HEK293 (cell line): ENCODE measurements around the gene RTKN.
A peak's percentile ranks its signal among the peaks of the same experiment; 100 is the strongest.

Experiments used
- GFI1B ChIP-seq: fragments of 450-650 bp; formaldehyde crosslinking; IDR thresholded peaks from 2 replicates; pipeline ENCODE4 v1.5.1; 2016; ENCODE audit warnings: missing biosample characterization, missing genetic modification characterization
- IKZF3 ChIP-seq: fragments of 450-650 bp; IDR thresholded peaks from 2 replicates; pipeline ENCODE4 v1.5.0; 2018; ENCODE audit warnings: missing biosample characterization, mild to moderate bottlenecking, missing genetic modification characterization, moderate library complexity
- MEIS1 ChIP-seq: sonication (generic); formaldehyde crosslinking; IDR thresholded peaks from 2 replicates; pipeline ENCODE4 v1.8.1; 2022; ENCODE audit warnings: missing genetic modification reagents, mild to moderate bottlenecking, borderline replicate concordance
- MYNN ChIP-seq: fragments of 450-650 bp; formaldehyde crosslinking; IDR thresholded peaks from 2 replicates; pipeline ENCODE4 v1.5.1; 2016; ENCODE audit warnings: missing biosample characterization, missing genetic modification characterization, borderline replicate concordance
- MZF1 ChIP-seq: fragments of 450-650 bp; formaldehyde crosslinking; IDR thresholded peaks from 2 replicates; pipeline ENCODE4 v1.5.1; 2017; ENCODE audit warnings: missing biosample characterization, missing genetic modification characterization, borderline replicate concordance
- OVOL3 ChIP-seq: fragments of 450-650 bp; formaldehyde crosslinking; IDR thresholded peaks from 2 replicates; pipeline ENCODE4 v1.5.1; 2016; ENCODE audit warnings: missing biosample characterization, missing genetic modification characterization
- ZBTB17 ChIP-seq: fragments of 450-650 bp; formaldehyde crosslinking; IDR thresholded peaks from 2 replicates; pipeline ENCODE4 v1.5.1; 2016; ENCODE audit warnings: missing biosample characterization, missing genetic modification characterization
- ZBTB48 ChIP-seq: fragments of 450-650 bp; formaldehyde crosslinking; IDR thresholded peaks from 2 replicates; pipeline ENCODE4 v1.5.1; 2016; ENCODE audit warnings: missing biosample characterization, missing genetic modification characterization
- ZNF10 ChIP-seq: fragments of 450-650 bp; formaldehyde crosslinking; IDR thresholded peaks from 2 replicates; pipeline ENCODE4 v1.5.1; 2017; ENCODE audit warnings: missing biosample characterization, missing genetic modification characterization
- ZNF140 ChIP-seq: fragments of 450-650 bp; formaldehyde crosslinking; IDR thresholded peaks from 2 replicates; pipeline ENCODE4 v1.5.1; 2016; ENCODE audit warnings: missing biosample characterization, missing genetic modification characterization
- ZNF2 ChIP-seq: fragments of 450-650 bp; formaldehyde crosslinking; IDR thresholded peaks from 2 replicates; pipeline ENCODE4 v1.5.1; 2016; ENCODE audit warnings: missing biosample characterization, missing genetic modification characterization
- ZNF221 ChIP-seq: fragments of 450-650 bp; formaldehyde crosslinking; IDR thresholded peaks from 2 replicates; pipeline ENCODE4 v1.5.1; 2017; ENCODE audit warnings: missing biosample characterization, missing genetic modification characterization, borderline replicate concordance
- ZNF335 ChIP-seq: fragments of 450-650 bp; formaldehyde crosslinking; conservative IDR thresholded peaks from 2 replicates; pipeline ENCODE4 v1.5.1; 2016; ENCODE audit warnings: missing biosample characterization, missing genetic modification characterization
- ZNF501 ChIP-seq: fragments of 450-650 bp; formaldehyde crosslinking; IDR thresholded peaks from 2 replicates; pipeline ENCODE4 v1.5.1; 2016; ENCODE audit warnings: missing biosample characterization, missing genetic modification characterization
- ZNF624 ChIP-seq: fragments of 450-650 bp; formaldehyde crosslinking; IDR thresholded peaks from 2 replicates; pipeline ENCODE4 v1.5.1; 2017; ENCODE audit warnings: missing biosample characterization, missing genetic modification characterization
- ZNF670 ChIP-seq: fragments of 450-650 bp; formaldehyde crosslinking; IDR thresholded peaks from 2 replicates; pipeline ENCODE4 v1.5.1; 2016; ENCODE audit warnings: missing biosample characterization, missing genetic modification characterization, low read depth
- ZNF707 ChIP-seq: fragments of 450-650 bp; formaldehyde crosslinking; IDR thresholded peaks from 2 replicates; pipeline ENCODE4 v1.5.1; 2016; ENCODE audit warnings: missing biosample characterization, missing genetic modification characterization
- TF ChIP-seq, protein P1 (sequence below): fragments of 450-650 bp; formaldehyde crosslinking; IDR thresholded peaks from 2 replicates; pipeline ENCODE4 v1.5.1; 2016; ENCODE audit warnings: missing biosample characterization, missing genetic modification characterization
- TF ChIP-seq, protein P2 (sequence below): fragments of 450-650 bp; formaldehyde crosslinking; conservative IDR thresholded peaks from 2 replicates; pipeline ENCODE4 v1.5.1; 2016; ENCODE audit warnings: low read depth, missing biosample characterization, missing genetic modification characterization
- TF ChIP-seq, protein P3 (sequence below): fragments of 450-650 bp; formaldehyde crosslinking; IDR thresholded peaks from 2 replicates; pipeline ENCODE4 v1.5.1; 2016; ENCODE audit warnings: missing biosample characterization, missing genetic modification characterization
- TF ChIP-seq, protein P4 (sequence below): fragments of 450-650 bp; formaldehyde crosslinking; IDR thresholded peaks from 2 replicates; pipeline ENCODE4 v1.5.1; 2016; ENCODE audit warnings: missing biosample characterization, missing genetic modification characterization
- TF ChIP-seq, protein P5 (sequence below): fragments of 450-650 bp; formaldehyde crosslinking; conservative IDR thresholded peaks from 2 replicates; pipeline ENCODE4 v1.5.1; 2016; ENCODE audit warnings: low read depth, missing biosample characterization, missing genetic modification characterization
- TF ChIP-seq, protein P6 (sequence below): fragments of 450-650 bp; formaldehyde crosslinking; IDR thresholded peaks from 2 replicates; pipeline ENCODE4 v1.5.1; 2016; ENCODE audit warnings: missing biosample characterization, missing genetic modification characterization

The RTKN gene

DNA sequence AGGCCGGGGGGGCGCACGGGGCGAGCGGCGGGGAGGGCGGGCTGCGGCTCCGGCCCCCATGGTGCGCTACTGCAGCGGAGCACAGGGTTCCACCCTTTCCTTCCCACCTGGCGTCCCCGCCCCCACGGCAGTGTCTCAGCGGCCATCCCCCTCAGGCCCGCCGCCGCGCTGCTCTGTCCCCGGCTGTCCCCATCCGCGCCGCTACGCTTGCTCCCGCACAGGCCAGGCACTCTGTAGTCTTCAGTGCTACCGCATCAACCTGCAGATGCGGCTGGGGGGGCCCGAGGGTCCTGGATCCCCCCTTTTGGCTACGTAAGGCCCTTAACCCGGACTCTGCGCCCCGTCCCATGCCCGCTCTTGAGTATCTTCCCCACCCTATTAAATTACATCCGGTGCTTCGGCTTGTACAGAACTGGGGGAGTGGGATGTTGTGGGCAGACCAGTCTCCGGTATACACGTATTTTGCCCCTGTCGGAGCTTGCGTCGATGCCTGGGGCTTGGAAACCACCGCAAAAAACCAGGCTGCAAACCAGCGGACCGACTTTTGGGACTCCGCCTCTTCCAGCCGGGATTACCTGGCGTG, 15.9 kb upstream of the RTKN start (continued):
- TF ChIP-seq, protein P1, sequence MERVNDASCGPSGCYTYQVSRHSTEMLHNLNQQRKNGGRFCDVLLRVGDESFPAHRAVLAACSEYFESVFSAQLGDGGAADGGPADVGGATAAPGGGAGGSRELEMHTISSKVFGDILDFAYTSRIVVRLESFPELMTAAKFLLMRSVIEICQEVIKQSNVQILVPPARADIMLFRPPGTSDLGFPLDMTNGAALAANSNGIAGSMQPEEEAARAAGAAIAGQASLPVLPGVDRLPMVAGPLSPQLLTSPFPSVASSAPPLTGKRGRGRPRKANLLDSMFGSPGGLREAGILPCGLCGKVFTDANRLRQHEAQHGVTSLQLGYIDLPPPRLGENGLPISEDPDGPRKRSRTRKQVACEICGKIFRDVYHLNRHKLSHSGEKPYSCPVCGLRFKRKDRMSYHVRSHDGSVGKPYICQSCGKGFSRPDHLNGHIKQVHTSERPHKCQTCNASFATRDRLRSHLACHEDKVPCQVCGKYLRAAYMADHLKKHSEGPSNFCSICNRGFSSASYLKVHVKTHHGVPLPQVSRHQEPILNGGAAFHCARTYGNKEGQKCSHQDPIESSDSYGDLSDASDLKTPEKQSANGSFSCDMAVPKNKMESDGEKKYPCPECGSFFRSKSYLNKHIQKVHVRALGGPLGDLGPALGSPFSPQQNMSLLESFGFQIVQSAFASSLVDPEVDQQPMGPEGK (tag by site-specific recombination), result peak; percentile 91
- TF ChIP-seq ZNF624 (tag by site-specific recombination) (no peak), MYNN (no peak), ZNF707 (tag by site-specific recombination) (no peak), ZBTB48 (tag by site-specific recombination) (peak; percentile 28; the same call in 1 of the 2 replicates), ZNF221 (tag by site-specific recombination) (no peak; the same call in 1 of the 2 replicates), ZNF335 (peak; percentile 92), GFI1B (tag by site-specific recombination) (no peak), OVOL3 (tag by site-specific recombination) (0 out of 2 replicates have a peak, but pooled peaks have one; percentile 39), ZBTB17 (tag by site-specific recombination) (peak; percentile 81; the same call in 1 of the 2 replicates), ZNF501 (peak; percentile 94), ZNF670 (no peak), ZNF140 (tag by site-specific recombination) (no peak), IKZF3 (tag by site-specific recombination) (peak; percentile 80), ZNF10 (tag by site-specific recombination) (no peak), MEIS1 (CRISPR knock-in tag) (no peak), MZF1 (tag by site-specific recombination) (peak; percentile 51; the same call in 1 of the 2 replicates), ZNF2 (tag by site-specific recombination) (peak; percentile 72; the same call in 1 of the 2 replicates)
- TF ChIP-seq, protein P2, sequence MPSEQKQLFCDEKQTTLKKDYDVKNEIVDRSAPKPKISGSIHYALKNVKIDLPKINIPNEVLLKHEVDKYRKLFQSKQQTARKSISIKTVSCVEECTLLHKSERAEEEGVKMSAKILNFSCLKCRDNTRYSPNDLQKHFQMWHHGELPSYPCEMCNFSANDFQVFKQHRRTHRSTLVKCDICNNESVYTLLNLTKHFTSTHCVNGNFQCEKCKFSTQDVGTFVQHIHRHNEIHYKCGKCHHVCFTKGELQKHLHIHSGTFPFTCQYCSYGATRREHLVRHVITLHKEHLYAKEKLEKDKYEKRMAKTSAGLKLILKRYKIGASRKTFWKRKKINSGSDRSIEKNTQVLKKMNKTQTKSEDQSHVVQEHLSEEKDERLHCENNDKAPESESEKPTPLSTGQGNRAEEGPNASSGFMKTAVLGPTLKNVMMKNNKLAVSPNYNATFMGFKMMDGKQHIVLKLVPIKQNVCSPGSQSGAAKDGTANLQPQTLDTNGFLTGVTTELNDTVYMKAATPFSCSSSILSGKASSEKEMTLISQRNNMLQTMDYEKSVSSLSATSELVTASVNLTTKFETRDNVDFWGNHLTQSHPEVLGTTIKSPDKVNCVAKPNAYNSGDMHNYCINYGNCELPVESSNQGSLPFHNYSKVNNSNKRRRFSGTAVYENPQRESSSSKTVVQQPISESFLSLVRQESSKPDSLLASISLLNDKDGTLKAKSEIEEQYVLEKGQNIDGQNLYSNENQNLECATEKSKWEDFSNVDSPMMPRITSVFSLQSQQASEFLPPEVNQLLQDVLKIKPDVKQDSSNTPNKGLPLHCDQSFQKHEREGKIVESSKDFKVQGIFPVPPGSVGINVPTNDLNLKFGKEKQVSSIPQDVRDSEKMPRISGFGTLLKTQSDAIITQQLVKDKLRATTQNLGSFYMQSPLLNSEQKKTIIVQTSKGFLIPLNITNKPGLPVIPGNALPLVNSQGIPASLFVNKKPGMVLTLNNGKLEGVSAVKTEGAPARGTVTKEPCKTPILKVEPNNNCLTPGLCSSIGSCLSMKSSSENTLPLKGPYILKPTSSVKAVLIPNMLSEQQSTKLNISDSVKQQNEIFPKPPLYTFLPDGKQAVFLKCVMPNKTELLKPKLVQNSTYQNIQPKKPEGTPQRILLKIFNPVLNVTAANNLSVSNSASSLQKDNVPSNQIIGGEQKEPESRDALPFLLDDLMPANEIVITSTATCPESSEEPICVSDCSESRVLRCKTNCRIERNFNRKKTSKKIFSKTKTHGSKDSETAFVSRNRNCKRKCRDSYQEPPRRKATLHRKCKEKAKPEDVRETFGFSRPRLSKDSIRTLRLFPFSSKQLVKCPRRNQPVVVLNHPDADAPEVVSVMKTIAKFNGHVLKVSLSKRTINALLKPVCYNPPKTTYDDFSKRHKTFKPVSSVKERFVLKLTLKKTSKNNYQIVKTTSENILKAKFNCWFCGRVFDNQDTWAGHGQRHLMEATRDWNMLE (tag by site-specific recombination), result no peak
- TF ChIP-seq, protein P3, sequence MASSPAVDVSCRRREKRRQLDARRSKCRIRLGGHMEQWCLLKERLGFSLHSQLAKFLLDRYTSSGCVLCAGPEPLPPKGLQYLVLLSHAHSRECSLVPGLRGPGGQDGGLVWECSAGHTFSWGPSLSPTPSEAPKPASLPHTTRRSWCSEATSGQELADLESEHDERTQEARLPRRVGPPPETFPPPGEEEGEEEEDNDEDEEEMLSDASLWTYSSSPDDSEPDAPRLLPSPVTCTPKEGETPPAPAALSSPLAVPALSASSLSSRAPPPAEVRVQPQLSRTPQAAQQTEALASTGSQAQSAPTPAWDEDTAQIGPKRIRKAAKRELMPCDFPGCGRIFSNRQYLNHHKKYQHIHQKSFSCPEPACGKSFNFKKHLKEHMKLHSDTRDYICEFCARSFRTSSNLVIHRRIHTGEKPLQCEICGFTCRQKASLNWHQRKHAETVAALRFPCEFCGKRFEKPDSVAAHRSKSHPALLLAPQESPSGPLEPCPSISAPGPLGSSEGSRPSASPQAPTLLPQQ (tag by site-specific recombination), result peak; percentile 55; the same call in 1 of the 2 replicates
- TF ChIP-seq, protein P4, sequence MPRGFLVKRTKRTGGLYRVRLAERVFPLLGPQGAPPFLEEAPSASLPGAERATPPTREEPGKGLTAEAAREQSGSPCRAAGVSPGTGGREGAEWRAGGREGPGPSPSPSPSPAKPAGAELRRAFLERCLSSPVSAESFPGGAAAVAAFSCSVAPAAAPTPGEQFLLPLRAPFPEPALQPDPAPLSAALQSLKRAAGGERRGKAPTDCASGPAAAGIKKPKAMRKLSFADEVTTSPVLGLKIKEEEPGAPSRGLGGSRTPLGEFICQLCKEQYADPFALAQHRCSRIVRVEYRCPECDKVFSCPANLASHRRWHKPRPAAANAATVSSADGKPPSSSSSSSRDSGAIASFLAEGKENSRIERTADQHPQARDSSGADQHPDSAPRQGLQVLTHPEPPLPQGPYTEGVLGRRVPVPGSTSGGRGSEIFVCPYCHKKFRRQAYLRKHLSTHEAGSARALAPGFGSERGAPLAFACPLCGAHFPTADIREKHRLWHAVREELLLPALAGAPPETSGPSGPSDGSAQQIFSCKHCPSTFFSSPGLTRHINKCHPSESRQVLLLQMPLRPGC (tag by site-specific recombination), result 0 out of 2 replicates have a peak, but pooled peaks have one; percentile 51
- TF ChIP-seq, protein P5, sequence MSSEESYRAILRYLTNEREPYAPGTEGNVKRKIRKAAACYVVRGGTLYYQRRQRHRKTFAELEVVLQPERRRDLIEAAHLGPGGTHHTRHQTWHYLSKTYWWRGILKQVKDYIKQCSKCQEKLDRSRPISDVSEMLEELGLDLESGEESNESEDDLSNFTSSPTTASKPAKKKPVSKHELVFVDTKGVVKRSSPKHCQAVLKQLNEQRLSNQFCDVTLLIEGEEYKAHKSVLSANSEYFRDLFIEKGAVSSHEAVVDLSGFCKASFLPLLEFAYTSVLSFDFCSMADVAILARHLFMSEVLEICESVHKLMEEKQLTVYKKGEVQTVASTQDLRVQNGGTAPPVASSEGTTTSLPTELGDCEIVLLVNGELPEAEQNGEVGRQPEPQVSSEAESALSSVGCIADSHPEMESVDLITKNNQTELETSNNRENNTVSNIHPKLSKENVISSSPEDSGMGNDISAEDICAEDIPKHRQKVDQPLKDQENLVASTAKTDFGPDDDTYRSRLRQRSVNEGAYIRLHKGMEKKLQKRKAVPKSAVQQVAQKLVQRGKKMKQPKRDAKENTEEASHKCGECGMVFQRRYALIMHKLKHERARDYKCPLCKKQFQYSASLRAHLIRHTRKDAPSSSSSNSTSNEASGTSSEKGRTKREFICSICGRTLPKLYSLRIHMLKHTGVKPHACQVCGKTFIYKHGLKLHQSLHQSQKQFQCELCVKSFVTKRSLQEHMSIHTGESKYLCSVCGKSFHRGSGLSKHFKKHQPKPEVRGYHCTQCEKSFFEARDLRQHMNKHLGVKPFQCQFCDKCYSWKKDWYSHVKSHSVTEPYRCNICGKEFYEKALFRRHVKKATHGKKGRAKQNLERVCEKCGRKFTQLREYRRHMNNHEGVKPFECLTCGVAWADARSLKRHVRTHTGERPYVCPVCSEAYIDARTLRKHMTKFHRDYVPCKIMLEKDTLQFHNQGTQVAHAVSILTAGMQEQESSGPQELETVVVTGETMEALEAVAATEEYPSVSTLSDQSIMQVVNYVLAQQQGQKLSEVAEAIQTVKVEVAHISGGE (tag by site-specific recombination), result peak; percentile 88
- TF ChIP-seq, protein P6, sequence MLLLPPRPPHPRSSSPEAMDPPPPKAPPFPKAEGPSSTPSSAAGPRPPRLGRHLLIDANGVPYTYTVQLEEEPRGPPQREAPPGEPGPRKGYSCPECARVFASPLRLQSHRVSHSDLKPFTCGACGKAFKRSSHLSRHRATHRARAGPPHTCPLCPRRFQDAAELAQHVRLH (tag by site-specific recombination), result no peak
